AML-193 (cell line): ENCODE data around the gene RFC2.
"Not testable (repeated sequence)": the region's sequence is repeated elsewhere in the genome, so short reads cannot be mapped to it uniquely, and the experiment has no call there.

Source experiments
- DNase-seq, 2 experiments: peaks; one replicate each; lab custom pipeline; 2025; lab: John Stamatoyannopoulos, UW

The RFC2 gene

GRCh38 chr7:74217455-74218342, 36.5 kb downstream of the RFC2 start:
- DNase-seq = peak; percentile 84 to 87

GRCh38 chr7:74216361-74216761, 37.8 kb downstream of the RFC2 start:
- peak; percentile 55 to 59 for DNase-seq

- DNase-seq = no peak
Measured at GRCh38 chr7:74215921-74216320, 38.3 kb downstream of the RFC2 start.

GRCh38 chr7:74214816-74215630, 39.2 kb downstream of the RFC2 start:
- no peak for DNase-seq

GRCh38 chr7:74212661-74213060, 41.5 kb downstream of the RFC2 start:
- DNase-seq = peak in 1 of 2 experiments; percentile 27

- not testable (repeated sequence) for DNase-seq
Measured at GRCh38 chr7:74208241-74208640, 46.0 kb downstream of the RFC2 start.

- DNase-seq = no peak
Measured at GRCh38 chr7:74207586-74207985, 46.6 kb downstream of the RFC2 start.

GRCh38 chr7:74206589-74207120, 47.5 kb downstream of the RFC2 start:
- peak; percentile 61 to 69 for DNase-seq

- not testable (repeated sequence) for DNase-seq
Measured at GRCh38 chr7:74206052-74206451, 48.1 kb downstream of the RFC2 start.

- no peak for DNase-seq
Measured at GRCh38 chr7:74203956-74204618, 50.1 kb downstream of the RFC2 start.

- peak; percentile 79 to 81 for DNase-seq
Measured at GRCh38 chr7:74202841-74203556, 51.2 kb downstream of the RFC2 start.

- no peak for DNase-seq
Measured at GRCh38 chr7:74199551-74200355, 54.4 kb downstream of the RFC2 start.

- DNase-seq = no peak
Measured at GRCh38 chr7:74197449-74198124, 56.6 kb downstream of the RFC2 start.

GRCh38 chr7:74195968-74196654, 58.1 kb downstream of the RFC2 start:
- DNase-seq = not testable (repeated sequence)

GRCh38 chr7:74195139-74195860, 58.9 kb downstream of the RFC2 start:
- DNase-seq = not testable (repeated sequence)

- no peak for DNase-seq
Measured at GRCh38 chr7:74194686-74195085, 59.5 kb downstream of the RFC2 start.

- no peak for DNase-seq
Measured at GRCh38 chr7:74193913-74194312, 60.3 kb downstream of the RFC2 start.

- DNase-seq = no peak
Measured at GRCh38 chr7:74193054-74193453, 61.1 kb downstream of the RFC2 start.

- DNase-seq = no peak
Measured at GRCh38 chr7:74191231-74191630, 63.0 kb downstream of the RFC2 start.
